ENCODE results near the gene ZFAND3. TPM values are rescaled to one million over a fixed set of nuclear protein-coding genes. Genes with fewer than 3 reads are reported as not detected.

Gene ZFAND3
- total and polyA plus RNA-seq, 10 of the 15 experiments (the other 5 are each of a cell fraction or from before 2014, with no cell fraction given) = 0.90 to 34.4 (median 16.3) TPM

GRCh38 chr6:37942606-37943376, 123.3 kb downstream of the ZFAND3 start (continued):
- TF ChIP-seq TCF7 (IDR thresholded peaks at IDR 0.05; ENCODE audit: borderline replicate concordance) = no peak
- no peak for TF ChIP-seq HCFC1 (IDR thresholded peaks at IDR 0.05; ENCODE audit: low read length)
- no peak for TF ChIP-seq GABPA (IDR thresholded peaks at IDR 0.05; ENCODE audit: low read depth)
- TF ChIP-seq YY1 (IDR thresholded peaks at IDR 0.05; ENCODE audit: low read depth, low read length) = no peak
- TF ChIP-seq HDGF (IDR thresholded peaks at IDR 0.05) = no peak
- TF ChIP-seq ZNF274 (IDR thresholded peaks at IDR 0.05; ENCODE audit: insufficient read depth, insufficient read length) = no peak
- no peak for TF ChIP-seq NFYA (IDR thresholded peaks at IDR 0.05; ENCODE audit: borderline replicate concordance, low read depth, low read length)
- no peak for TF ChIP-seq ASH2L (IDR thresholded peaks at IDR 0.05; ENCODE audit: borderline replicate concordance, low read depth)
- TF ChIP-seq POU2F2 (IDR thresholded peaks at IDR 0.05; ENCODE audit: borderline replicate concordance, low read depth, low read length) = no peak
- no peak for TF ChIP-seq ELK1 (IDR thresholded peaks at IDR 0.05; ENCODE audit: low read depth, low read length)
- TF ChIP-seq SMAD1 (IDR thresholded peaks at IDR 0.05; ENCODE audit: low read depth, partially characterized antibody) = no peak
- TF ChIP-seq CREB1 (IDR thresholded peaks at IDR 0.05; ENCODE audit: low read depth) = 0 out of 2 replicates have a peak, but pooled peaks have one; percentile 28
- no peak for TF ChIP-seq ZNF687 (IDR thresholded peaks at IDR 0.05)
- TF ChIP-seq PML (IDR thresholded peaks at IDR 0.05; ENCODE audit: low read length) = no peak
